PFSK-1 (cell line): Measurements from ENCODE around the gene PFN4.

Experiments
- FOXP2 ChIP-seq: optimal IDR thresholded peaks from 2 replicates; pipeline ENCODE3; 2011; ENCODE audit warnings: borderline replicate concordance, control low read depth, inconsistent platforms; ENCODE audit not compliant: insufficient read depth; ENCODE audit errors: extremely low read length, extremely low read depth
- POLR2AphosphoS5 ChIP-seq: IDR thresholded peaks from 2 replicates; pipeline ENCODE4 v1.6.1; 2012; ENCODE audit warnings: low read depth, mild to moderate bottlenecking, control low read depth, low read length, moderate library complexity
- SIN3A ChIP-seq: IDR thresholded peaks from 2 replicates; pipeline ENCODE4 v1.6.1; 2012; ENCODE audit warnings: mild to moderate bottlenecking, low read length, moderate library complexity, borderline replicate concordance; ENCODE audit not compliant: insufficient read depth
- TAF1 ChIP-seq: IDR thresholded peaks from 2 replicates; pipeline ENCODE4 v1.6.1; 2012; ENCODE audit warnings: low read length, control low read depth, borderline replicate concordance; ENCODE audit not compliant: insufficient read depth
- TF ChIP-seq, protein P1 (sequence below), 2 experiments: IDR thresholded peaks; 2 replicates each; pipeline versions ENCODE4 v1.6.1 to v1.8.0; 2011 to 2012; ENCODE audit warnings: low read depth in 2 of 2, low read length in 2 of 2, control low read depth in 1 of 2, inconsistent platforms in 1 of 2, mild to moderate bottlenecking in 1 of 2, moderate library complexity in 1 of 2; ENCODE audit not compliant: insufficient read depth in 1 of 2

The PFN4 gene

DNA sequence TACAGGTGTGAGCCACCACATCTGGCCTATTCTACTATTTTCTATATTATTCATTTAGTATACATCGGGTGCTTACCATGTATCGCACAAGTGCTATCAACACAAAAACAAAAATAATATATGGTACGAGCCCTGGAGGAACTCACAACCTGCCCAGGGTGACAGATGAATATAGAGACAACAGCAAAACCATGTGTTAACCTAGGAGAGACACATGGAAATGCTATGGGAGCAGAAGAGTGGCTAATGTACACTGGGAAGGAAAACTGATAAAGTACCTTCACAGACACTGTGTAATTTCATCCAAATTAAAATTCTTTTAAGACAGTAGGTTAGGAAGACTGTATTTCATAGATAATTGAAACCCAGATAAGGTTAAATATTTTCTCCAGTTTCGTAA, 50.9 kb downstream of the PFN4 start:
- no peak for TF ChIP-seq POLR2AphosphoS5
- no peak for TF ChIP-seq TAF1
- TF ChIP-seq, protein P1, sequence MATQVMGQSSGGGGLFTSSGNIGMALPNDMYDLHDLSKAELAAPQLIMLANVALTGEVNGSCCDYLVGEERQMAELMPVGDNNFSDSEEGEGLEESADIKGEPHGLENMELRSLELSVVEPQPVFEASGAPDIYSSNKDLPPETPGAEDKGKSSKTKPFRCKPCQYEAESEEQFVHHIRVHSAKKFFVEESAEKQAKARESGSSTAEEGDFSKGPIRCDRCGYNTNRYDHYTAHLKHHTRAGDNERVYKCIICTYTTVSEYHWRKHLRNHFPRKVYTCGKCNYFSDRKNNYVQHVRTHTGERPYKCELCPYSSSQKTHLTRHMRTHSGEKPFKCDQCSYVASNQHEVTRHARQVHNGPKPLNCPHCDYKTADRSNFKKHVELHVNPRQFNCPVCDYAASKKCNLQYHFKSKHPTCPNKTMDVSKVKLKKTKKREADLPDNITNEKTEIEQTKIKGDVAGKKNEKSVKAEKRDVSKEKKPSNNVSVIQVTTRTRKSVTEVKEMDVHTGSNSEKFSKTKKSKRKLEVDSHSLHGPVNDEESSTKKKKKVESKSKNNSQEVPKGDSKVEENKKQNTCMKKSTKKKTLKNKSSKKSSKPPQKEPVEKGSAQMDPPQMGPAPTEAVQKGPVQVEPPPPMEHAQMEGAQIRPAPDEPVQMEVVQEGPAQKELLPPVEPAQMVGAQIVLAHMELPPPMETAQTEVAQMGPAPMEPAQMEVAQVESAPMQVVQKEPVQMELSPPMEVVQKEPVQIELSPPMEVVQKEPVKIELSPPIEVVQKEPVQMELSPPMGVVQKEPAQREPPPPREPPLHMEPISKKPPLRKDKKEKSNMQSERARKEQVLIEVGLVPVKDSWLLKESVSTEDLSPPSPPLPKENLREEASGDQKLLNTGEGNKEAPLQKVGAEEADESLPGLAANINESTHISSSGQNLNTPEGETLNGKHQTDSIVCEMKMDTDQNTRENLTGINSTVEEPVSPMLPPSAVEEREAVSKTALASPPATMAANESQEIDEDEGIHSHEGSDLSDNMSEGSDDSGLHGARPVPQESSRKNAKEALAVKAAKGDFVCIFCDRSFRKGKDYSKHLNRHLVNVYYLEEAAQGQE (IDR thresholded peaks at IDR 0.05; ENCODE audit: insufficient read depth in 1 of 2, low read depth in 2 of 2, low read length in 2 of 2): no peak
- TF ChIP-seq FOXP2: no peak
- TF ChIP-seq SIN3A: no peak

DNA sequence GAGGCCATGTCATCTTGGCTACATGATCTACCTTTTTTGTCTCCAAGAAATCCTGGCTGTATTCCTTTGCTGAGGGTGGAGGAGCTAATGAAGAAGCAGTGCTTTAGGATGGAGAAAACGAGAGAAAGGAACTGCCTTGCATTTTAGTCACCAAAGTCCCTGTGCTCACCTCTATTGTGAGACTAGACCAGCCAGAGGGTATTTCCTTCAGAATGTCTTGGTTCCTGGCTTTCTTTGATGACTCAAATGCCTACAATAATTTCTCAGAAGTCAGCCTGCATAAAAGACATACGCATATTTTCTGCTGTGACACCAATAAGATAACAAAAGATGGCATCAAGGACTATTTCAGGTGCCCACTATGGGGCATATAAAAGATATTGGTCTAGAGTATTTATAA, 57.8 kb downstream of the PFN4 start:
- no peak for TF ChIP-seq FOXP2
- no peak for TF ChIP-seq SIN3A
- TF ChIP-seq TAF1: no peak
- no peak for TF ChIP-seq POLR2AphosphoS5
- TF ChIP-seq, protein P1 (IDR thresholded peaks at IDR 0.05; ENCODE audit: insufficient read depth in 1 of 2, low read depth in 2 of 2, low read length in 2 of 2): no peak
